SK-N-SH treated with all-trans-retinoic acid at 6 μM for 48 hours (cell line): ENCODE measurements around the gene UHMK1.
A peak's percentile ranks its signal among the peaks of the same experiment; 100 is the strongest.

Source experiments
- ATAC-seq: fragments of 200-7000 bp; cut with Tn5 transposase; 3 replicates; pipeline ENCODE4 v1.9.1; 2020; ENCODE audit warnings: mild to moderate bottlenecking, moderate library complexity
- ARNTL ChIP-seq: fragments of 450-650 bp; formaldehyde crosslinking; IDR thresholded peaks from 2 replicates; pipeline ENCODE4 v1.5.0; 2020; ENCODE audit warnings: low read depth, mild to moderate bottlenecking, moderate library complexity, borderline replicate concordance
- BACH2 ChIP-seq: fragments of 250-450 bp; sonication (Bioruptor Pico); IDR thresholded peaks from 2 replicates; pipeline ENCODE4 v1.9.0; 2021; ENCODE audit warnings: mild to moderate bottlenecking, borderline replicate concordance
- CSDC2 ChIP-seq: fragments of 250-450 bp; sonication (Bioruptor Pico); IDR thresholded peaks from 2 replicates; pipeline ENCODE4 v1.5.0; 2020; ENCODE audit warnings: mild to moderate bottlenecking, moderate library complexity
- ESRRG ChIP-seq: fragments of 250-450 bp; sonication (Bioruptor Pico); IDR thresholded peaks from 2 replicates; pipeline ENCODE4 v1.6.1; 2021; ENCODE audit warnings: mild to moderate bottlenecking
- GLIS3 ChIP-seq: fragments of 250-450 bp; sonication (Bioruptor Pico); IDR thresholded peaks from 2 replicates; pipeline ENCODE4 v1.5.0; 2020; ENCODE audit warnings: mild to moderate bottlenecking, moderate library complexity
- ISL1 ChIP-seq: fragments of 250-450 bp; sonication (Bioruptor Pico); IDR thresholded peaks from 2 replicates; pipeline ENCODE4 v2.1.2; 2022; ENCODE audit warnings: mild to moderate bottlenecking, moderate library complexity
- OSR1 ChIP-seq: fragments of 250-450 bp; sonication (Bioruptor Pico); IDR thresholded peaks from 2 replicates; pipeline ENCODE4 v1.8.0; 2022; ENCODE audit warnings: moderate library complexity, mild to moderate bottlenecking, inconsistent platforms
- PPARA ChIP-seq: fragments of 250-450 bp; sonication (Bioruptor Pico); IDR thresholded peaks from 2 replicates; pipeline ENCODE4 v1.5.0; 2020; ENCODE audit warnings: mild to moderate bottlenecking, borderline replicate concordance
- RARB ChIP-seq: fragments of 250-450 bp; sonication (Bioruptor Pico); IDR thresholded peaks from 2 replicates; pipeline ENCODE4 v1.8.0; 2021; ENCODE audit warnings: mild to moderate bottlenecking, moderate library complexity
- SNAI2 ChIP-seq: fragments of 250-450 bp; sonication (Bioruptor Pico); IDR thresholded peaks from 2 replicates; pipeline ENCODE4 v1.5.0; 2020; ENCODE audit warnings: mild to moderate bottlenecking, moderate library complexity
- TCF4 ChIP-seq: fragments of 250-450 bp; sonication (Bioruptor Pico); IDR thresholded peaks from 2 replicates; pipeline ENCODE4 v1.8.0; 2021; ENCODE audit warnings: mild to moderate bottlenecking, moderate library complexity, borderline replicate concordance
- TOX ChIP-seq: fragments of 250-450 bp; sonication (Bioruptor Pico); IDR thresholded peaks from 2 replicates; pipeline ENCODE4 v1.8.0; 2021; ENCODE audit warnings: mild to moderate bottlenecking, moderate library complexity, borderline replicate concordance
- ZC3H10 ChIP-seq: fragments of 250-450 bp; sonication (Bioruptor Pico); IDR thresholded peaks from 2 replicates; pipeline ENCODE4 v1.5.1; 2021; ENCODE audit warnings: mild to moderate bottlenecking, moderate library complexity
- ZFP3 ChIP-seq: fragments of 250-450 bp; sonication (Bioruptor Pico); IDR thresholded peaks from 2 replicates; pipeline ENCODE4 v1.5.0; 2020; ENCODE audit warnings: mild to moderate bottlenecking, moderate library complexity
- ZNF565 ChIP-seq: fragments of 450-650 bp; formaldehyde crosslinking; conservative IDR thresholded peaks from 2 replicates; pipeline ENCODE4 v1.5.0; 2020; ENCODE audit warnings: low read depth, mild to moderate bottlenecking, moderate library complexity
- ZNF70 ChIP-seq: fragments of 450-650 bp; formaldehyde crosslinking; IDR thresholded peaks from 2 replicates; pipeline ENCODE4 v1.5.0; 2020; ENCODE audit warnings: mild to moderate bottlenecking, moderate library complexity
- TF ChIP-seq, protein P1 (sequence below): fragments of 250-450 bp; sonication (Bioruptor Pico); IDR thresholded peaks from 2 replicates; pipeline ENCODE4 v1.5.0; 2020; ENCODE audit warnings: mild to moderate bottlenecking, moderate library complexity
- TF ChIP-seq, protein P2 (sequence below): fragments of 250-450 bp; sonication (Bioruptor Pico); IDR thresholded peaks from 2 replicates; pipeline ENCODE4 v1.8.0; 2020; ENCODE audit warnings: mild to moderate bottlenecking, moderate library complexity, borderline replicate concordance
- TF ChIP-seq, protein P3 (sequence below): fragments of 250-450 bp; sonication (Bioruptor Pico); IDR thresholded peaks from 2 replicates; pipeline ENCODE4 v1.5.1; 2021; ENCODE audit warnings: mild to moderate bottlenecking, moderate library complexity
- TF ChIP-seq, protein P4 (sequence below): fragments of 250-450 bp; sonication (Bioruptor Pico); IDR thresholded peaks from 2 replicates; pipeline ENCODE4 v1.8.0; 2021; ENCODE audit warnings: low read depth, mild to moderate bottlenecking, moderate library complexity, borderline replicate concordance

UHMK1 gene

DNA sequence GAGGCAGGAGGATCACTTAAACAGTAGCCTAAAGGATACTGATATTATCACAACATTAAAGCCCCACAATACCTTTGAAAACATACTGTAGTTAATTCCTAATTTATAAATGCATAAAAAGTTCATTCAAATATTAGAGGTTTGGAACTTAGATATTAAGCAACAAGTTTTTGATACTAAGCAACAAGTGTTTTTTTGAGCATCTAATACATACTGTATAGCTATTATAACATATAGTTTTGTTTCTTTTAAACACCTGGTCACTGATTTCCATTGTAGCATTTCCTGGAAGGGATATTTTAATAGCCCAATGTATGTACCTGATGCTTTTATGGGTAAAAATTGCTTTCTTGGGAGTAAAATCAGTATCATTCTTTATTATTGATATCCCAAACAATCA, 4.5 kb downstream of the UHMK1 start (continued):
- TF ChIP-seq, protein P1, sequence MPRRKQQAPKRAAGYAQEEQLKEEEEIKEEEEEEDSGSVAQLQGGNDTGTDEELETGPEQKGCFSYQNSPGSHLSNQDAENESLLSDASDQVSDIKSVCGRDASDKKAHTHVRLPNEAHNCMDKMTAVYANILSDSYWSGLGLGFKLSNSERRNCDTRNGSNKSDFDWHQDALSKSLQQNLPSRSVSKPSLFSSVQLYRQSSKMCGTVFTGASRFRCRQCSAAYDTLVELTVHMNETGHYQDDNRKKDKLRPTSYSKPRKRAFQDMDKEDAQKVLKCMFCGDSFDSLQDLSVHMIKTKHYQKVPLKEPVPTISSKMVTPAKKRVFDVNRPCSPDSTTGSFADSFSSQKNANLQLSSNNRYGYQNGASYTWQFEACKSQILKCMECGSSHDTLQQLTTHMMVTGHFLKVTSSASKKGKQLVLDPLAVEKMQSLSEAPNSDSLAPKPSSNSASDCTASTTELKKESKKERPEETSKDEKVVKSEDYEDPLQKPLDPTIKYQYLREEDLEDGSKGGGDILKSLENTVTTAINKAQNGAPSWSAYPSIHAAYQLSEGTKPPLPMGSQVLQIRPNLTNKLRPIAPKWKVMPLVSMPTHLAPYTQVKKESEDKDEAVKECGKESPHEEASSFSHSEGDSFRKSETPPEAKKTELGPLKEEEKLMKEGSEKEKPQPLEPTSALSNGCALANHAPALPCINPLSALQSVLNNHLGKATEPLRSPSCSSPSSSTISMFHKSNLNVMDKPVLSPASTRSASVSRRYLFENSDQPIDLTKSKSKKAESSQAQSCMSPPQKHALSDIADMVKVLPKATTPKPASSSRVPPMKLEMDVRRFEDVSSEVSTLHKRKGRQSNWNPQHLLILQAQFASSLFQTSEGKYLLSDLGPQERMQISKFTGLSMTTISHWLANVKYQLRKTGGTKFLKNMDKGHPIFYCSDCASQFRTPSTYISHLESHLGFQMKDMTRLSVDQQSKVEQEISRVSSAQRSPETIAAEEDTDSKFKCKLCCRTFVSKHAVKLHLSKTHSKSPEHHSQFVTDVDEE (CRISPR knock-in tag) = no peak
- TF ChIP-seq SNAI2 (CRISPR knock-in tag) (no peak), BACH2 (no peak), OSR1 (CRISPR knock-in tag) (no peak), GLIS3 (CRISPR knock-in tag) (no peak), ZC3H10 (no peak)

DNA sequence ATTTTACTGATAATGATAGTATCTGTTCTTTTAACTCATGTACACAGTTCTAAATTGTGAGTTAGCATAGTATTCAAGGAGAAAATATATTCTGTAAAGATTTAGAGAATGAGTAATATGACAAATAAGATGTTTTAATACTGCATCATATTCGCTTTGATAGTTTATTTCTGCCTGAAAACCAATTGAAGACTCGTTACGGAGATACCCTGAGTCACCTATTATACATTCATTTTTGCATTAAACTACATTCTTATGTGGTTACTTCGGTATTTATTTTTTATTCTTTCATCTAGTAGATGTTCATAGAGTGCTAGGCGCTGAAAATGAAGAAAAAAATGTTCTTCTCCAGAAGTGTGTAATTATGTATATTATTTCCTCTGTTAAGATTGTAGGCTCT, 5.3 kb downstream of the UHMK1 start:
- peak; percentile 70 for ATAC-seq
- TF ChIP-seq TOX (no peak), ZC3H10 (no peak), CSDC2 (CRISPR knock-in tag) (no peak), ZNF70 (no peak), ARNTL (no peak), RARB (CRISPR knock-in tag) (no peak), ESRRG (no peak), ZNF565 (CRISPR knock-in tag) (no peak), BACH2 (no peak), ISL1 (CRISPR knock-in tag) (no peak), SNAI2 (CRISPR knock-in tag) (no peak), PPARA (CRISPR knock-in tag) (no peak)
- TF ChIP-seq, protein P1 (CRISPR knock-in tag) = no peak
- TF ChIP-seq, protein P2, sequence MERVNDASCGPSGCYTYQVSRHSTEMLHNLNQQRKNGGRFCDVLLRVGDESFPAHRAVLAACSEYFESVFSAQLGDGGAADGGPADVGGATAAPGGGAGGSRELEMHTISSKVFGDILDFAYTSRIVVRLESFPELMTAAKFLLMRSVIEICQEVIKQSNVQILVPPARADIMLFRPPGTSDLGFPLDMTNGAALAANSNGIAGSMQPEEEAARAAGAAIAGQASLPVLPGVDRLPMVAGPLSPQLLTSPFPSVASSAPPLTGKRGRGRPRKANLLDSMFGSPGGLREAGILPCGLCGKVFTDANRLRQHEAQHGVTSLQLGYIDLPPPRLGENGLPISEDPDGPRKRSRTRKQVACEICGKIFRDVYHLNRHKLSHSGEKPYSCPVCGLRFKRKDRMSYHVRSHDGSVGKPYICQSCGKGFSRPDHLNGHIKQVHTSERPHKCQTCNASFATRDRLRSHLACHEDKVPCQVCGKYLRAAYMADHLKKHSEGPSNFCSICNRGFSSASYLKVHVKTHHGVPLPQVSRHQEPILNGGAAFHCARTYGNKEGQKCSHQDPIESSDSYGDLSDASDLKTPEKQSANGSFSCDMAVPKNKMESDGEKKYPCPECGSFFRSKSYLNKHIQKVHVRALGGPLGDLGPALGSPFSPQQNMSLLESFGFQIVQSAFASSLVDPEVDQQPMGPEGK (CRISPR knock-in tag) = no peak
- TF ChIP-seq, protein P3, sequence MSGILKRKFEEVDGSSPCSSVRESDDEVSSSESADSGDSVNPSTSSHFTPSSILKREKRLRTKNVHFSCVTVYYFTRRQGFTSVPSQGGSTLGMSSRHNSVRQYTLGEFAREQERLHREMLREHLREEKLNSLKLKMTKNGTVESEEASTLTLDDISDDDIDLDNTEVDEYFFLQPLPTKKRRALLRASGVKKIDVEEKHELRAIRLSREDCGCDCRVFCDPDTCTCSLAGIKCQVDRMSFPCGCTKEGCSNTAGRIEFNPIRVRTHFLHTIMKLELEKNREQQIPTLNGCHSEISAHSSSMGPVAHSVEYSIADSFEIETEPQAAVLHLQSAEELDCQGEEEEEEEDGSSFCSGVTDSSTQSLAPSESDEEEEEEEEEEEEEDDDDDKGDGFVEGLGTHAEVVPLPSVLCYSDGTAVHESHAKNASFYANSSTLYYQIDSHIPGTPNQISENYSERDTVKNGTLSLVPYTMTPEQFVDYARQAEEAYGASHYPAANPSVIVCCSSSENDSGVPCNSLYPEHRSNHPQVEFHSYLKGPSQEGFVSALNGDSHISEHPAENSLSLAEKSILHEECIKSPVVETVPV (CRISPR knock-in tag) = no peak

DNA sequence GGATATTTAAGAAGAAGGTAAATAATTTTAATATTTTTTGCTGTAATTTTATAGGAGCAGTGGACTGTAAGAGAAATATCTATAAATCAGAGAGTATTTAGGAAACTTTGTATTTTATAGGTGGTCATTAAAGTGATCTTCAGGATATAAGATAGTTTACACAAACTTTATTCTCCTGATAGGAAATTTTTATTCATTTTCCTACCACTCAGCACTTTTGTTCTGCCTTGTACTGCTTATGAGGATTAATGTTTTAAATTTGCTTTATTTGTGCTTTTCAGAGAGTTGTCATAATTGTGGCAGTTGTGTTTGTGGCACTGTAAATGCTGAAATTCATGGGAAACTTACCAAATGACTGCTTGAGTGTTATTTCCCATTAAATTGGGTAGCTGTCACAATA, 29.7 kb downstream of the UHMK1 start:
- TF ChIP-seq ESRRG = no peak
- TF ChIP-seq ZNF565 (CRISPR knock-in tag) = no peak
- TF ChIP-seq PPARA (CRISPR knock-in tag) = no peak
- no peak for TF ChIP-seq TOX
- no peak for TF ChIP-seq TCF4
- TF ChIP-seq, protein P2 (CRISPR knock-in tag) = no peak
- TF ChIP-seq BACH2 = no peak
- TF ChIP-seq CSDC2 (CRISPR knock-in tag) = no peak
- no peak for TF ChIP-seq OSR1 (CRISPR knock-in tag)
- TF ChIP-seq, protein P4, sequence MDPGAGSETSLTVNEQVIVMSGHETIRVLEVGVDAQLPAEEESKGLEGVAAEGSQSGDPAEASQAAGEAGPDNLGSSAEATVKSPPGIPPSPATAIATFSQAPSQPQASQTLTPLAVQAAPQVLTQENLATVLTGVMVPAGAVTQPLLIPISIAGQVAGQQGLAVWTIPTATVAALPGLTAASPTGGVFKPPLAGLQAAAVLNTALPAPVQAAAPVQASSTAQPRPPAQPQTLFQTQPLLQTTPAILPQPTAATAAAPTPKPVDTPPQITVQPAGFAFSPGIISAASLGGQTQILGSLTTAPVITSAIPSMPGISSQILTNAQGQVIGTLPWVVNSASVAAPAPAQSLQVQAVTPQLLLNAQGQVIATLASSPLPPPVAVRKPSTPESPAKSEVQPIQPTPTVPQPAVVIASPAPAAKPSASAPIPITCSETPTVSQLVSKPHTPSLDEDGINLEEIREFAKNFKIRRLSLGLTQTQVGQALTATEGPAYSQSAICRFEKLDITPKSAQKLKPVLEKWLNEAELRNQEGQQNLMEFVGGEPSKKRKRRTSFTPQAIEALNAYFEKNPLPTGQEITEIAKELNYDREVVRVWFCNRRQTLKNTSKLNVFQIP (CRISPR knock-in tag) = no peak
- TF ChIP-seq ZFP3 = no peak
- TF ChIP-seq ARNTL = no peak
- no peak for TF ChIP-seq GLIS3 (CRISPR knock-in tag)
- no peak for ATAC-seq
